Endothelial cell of umbilical vein (primary cell): Measurements from ENCODE around the gene ST3GAL5. TPM values are rescaled to one million over a fixed set of nuclear protein-coding genes. Genes with fewer than 3 reads are reported as not detected.

Source experiments
- BruUV-seq: library from RNA; stranded (reverse); fragments of 400-500 nt; replicated peaks from 2 replicates; lab custom pipeline; 2021; lab: Mats Ljungman, UMichigan
- CTCF ChIA-PET: fragments of 300-600, 350-600 bp; sonication (Branson Sonifier 250); formaldehyde crosslinking; loops from one replicate; lab custom pipeline; 2021; ENCODE audit warnings: antibody characterized with exemption, inconsistent platforms; lab: Charles Lee
- POLR2A ChIA-PET: fragments of 300-600, 350-600 bp; sonication (Branson Sonifier 250); formaldehyde crosslinking; loops from one replicate; lab custom pipeline; 2021; ENCODE audit warnings: antibody characterized with exemption, inconsistent platforms; lab: Charles Lee
- DNase-seq: peaks from one replicate; pipeline ENCODE4 v3.0.0-alpha.2; 2011; ENCODE audit warnings: low read depth, low spot score
- FAIRE-seq: peaks from 2 replicates; lab custom pipeline; 2011; peaks lifted over from hg19 to GRCh38; lab: Jason Lieb, UNC
- H2AFZ ChIP-seq: 2 replicates; pipeline ENCODE4 v1.6.0; 2012; ENCODE audit warnings: low read depth, low read length, control low read depth, inconsistent platforms
- H3K27ac ChIP-seq: 2 replicates; pipeline ENCODE4 v1.5.1; 2011; ENCODE audit warnings: low read depth, mild to moderate bottlenecking, control low read depth, low read length, moderate library complexity; ENCODE audit not compliant: insufficient read depth
- H3K27me3 ChIP-seq, 2 experiments: 2 replicates each; pipeline versions ENCODE4 v1.6.0 to v1.6.1; 2011; ENCODE audit warnings: low read length in 2 of 2, mixed read lengths in 1 of 2; ENCODE audit not compliant: control insufficient read depth in 2 of 2, insufficient read depth in 2 of 2
- H3K36me3 ChIP-seq, 2 experiments: 2 replicates in 1 of 2; 3 replicates in 1 of 2; pipeline ENCODE4 v1.5.1; 2011; ENCODE audit warnings: low read length in 2 of 2, mild to moderate bottlenecking in 1 of 2, moderate library complexity in 1 of 2; ENCODE audit not compliant: control insufficient read depth in 2 of 2, insufficient read depth in 2 of 2; ENCODE audit errors: extremely low read depth in 1 of 2
- H3K4me1 ChIP-seq: 3 replicates; pipeline ENCODE4 v1.5.1; 2011; ENCODE audit warnings: mild to moderate bottlenecking, low read length; ENCODE audit not compliant: control insufficient read depth, insufficient read depth; ENCODE audit errors: extremely low read depth
- H3K4me2 ChIP-seq: 2 replicates; pipeline ENCODE4 v1.6.1; 2011; ENCODE audit warnings: low read length, control low read depth, mixed read lengths; ENCODE audit not compliant: insufficient read depth
- H3K4me3 ChIP-seq, 3 experiments: fragments of 200-600 bp in 1 of 3; sonication (generic), shearing (Covaris generic) in 1 of 3; replicated peaks in 1 of 3; 2 replicates each; pipeline ENCODE4 v1.5.1; 2011 to 2016; ENCODE audit warnings: control low read depth in 3 of 3, low read length in 3 of 3, mild to moderate bottlenecking in 2 of 3, inconsistent platforms in 1 of 3, low read depth in 1 of 3, moderate library complexity in 1 of 3; ENCODE audit not compliant: insufficient read depth in 1 of 3
- H3K79me2 ChIP-seq: 2 replicates; pipeline ENCODE4 v1.6.0; 2012; ENCODE audit warnings: low read length, inconsistent platforms; ENCODE audit not compliant: control insufficient read depth, insufficient read depth
- H3K9ac ChIP-seq: replicated peaks from 2 replicates; pipeline ENCODE3; 2011; ENCODE audit warnings: low read length, control low read depth; ENCODE audit not compliant: insufficient read depth; ENCODE audit errors: extremely low read depth
- H3K9me1 ChIP-seq: replicated peaks from 3 replicates; pipeline ENCODE4 v1.6.0; 2011; ENCODE audit warnings: mild to moderate bottlenecking, low read length; ENCODE audit not compliant: control insufficient read depth, insufficient read depth; ENCODE audit errors: extremely low read depth
- H3K9me3 ChIP-seq: replicated peaks from 2 replicates; pipeline ENCODE4 v1.5.1; 2012; ENCODE audit warnings: low read length, inconsistent platforms; ENCODE audit not compliant: control insufficient read depth, insufficient read depth
- H4K20me1 ChIP-seq: replicated peaks from 2 replicates; pipeline ENCODE3; 2011; ENCODE audit warnings: mild to moderate bottlenecking, low read length; ENCODE audit not compliant: control insufficient read depth, insufficient read depth; ENCODE audit errors: extremely low read depth
- JUN ChIP-seq: IDR thresholded peaks from 2 replicates; pipeline ENCODE4 v1.6.1; 2011; ENCODE audit warnings: borderline replicate concordance, low read depth; ENCODE audit not compliant: insufficient read length, insufficient read depth
- dilution Hi-C: fragments of 300-500 bp; cut with MboI; formaldehyde crosslinking; loops from one replicate; pipeline ENCODE4 v1.15.0; 2019; ENCODE audit warnings: low sequenced_read_pairs; ENCODE audit not compliant: extremely low pct_ligation_motif_present
- intact Hi-C: fragments of 100-400 bp; cut with micrococcal nuclease; formaldehyde crosslinking; loops from one replicate; pipeline ENCODE4 v1.10.0; 2022
- polyA plus RNA-seq, 4 experiments: library from polyadenylated mRNA; depleted of rRNA in 3 of 4; stranded (reverse) in 3 of 4; unstranded in 1 of 4; fragments of >200 nt; gene quantifications; 2 replicates each; pipeline versions ENCODE4 v1.2.1 to v1.2.3, GENCODE V29; 2011 to 2012; ENCODE audit warnings: missing spikeins in 1 of 4
- total RNA-seq: library from RNA; stranded (reverse); gene quantifications from 2 replicates; pipeline ENCODE4 v1.2.3, GENCODE V29; 2021

Gene ST3GAL5
- total and polyA plus RNA-seq, 2 donors (not counting 3 experiments of a cell fraction or from before 2014, with no cell fraction given) = 9.5 to 16.0 TPM

GRCh38 chr2:85813211-85813981 is 75.4 kb downstream of the ST3GAL5 start:
- Histone ChIP-seq H3K9me3 (no peaks in the 10 kb centered on the region), H3K27me3 (no peaks in the 10 kb centered on the region), H3K79me2 (no peaks in the 10 kb centered on the region), H3K27ac (no peak overlapping the region), H3K9me1 (no peaks in the 10 kb centered on the region), H3K4me3 (no peak overlapping the region), H3K4me2 (no peak overlapping the region), H3K4me1 (no peaks in the 10 kb centered on the region), H2AFZ (no peak overlapping the region), H4K20me1 (no peaks in the 10 kb centered on the region), H3K9ac (no peak overlapping the region), H3K36me3 (no peaks in the 10 kb centered on the region)
- intact Hi-C loops (no loop called here), dilution Hi-C loops (loop anchor here (25.0 kb wide), 1 partner anchor 101 kb away; no protein-coding TSS in a partner anchor)
- DNase-seq = no peak
- BruUV-seq = no TSS peak
- no peak for TF ChIP-seq JUN
- ChIA-PET CTCF (interaction anchor here (0.6 to 9.2 kb wide), 48 partner anchors 7 to 269 kb away, joined by 3 to 193 read pairs (median 5); partner anchors contain the start of gene ATOH8), POLR2A (no interaction called here)
- FAIRE-seq = no peak

DNA sequence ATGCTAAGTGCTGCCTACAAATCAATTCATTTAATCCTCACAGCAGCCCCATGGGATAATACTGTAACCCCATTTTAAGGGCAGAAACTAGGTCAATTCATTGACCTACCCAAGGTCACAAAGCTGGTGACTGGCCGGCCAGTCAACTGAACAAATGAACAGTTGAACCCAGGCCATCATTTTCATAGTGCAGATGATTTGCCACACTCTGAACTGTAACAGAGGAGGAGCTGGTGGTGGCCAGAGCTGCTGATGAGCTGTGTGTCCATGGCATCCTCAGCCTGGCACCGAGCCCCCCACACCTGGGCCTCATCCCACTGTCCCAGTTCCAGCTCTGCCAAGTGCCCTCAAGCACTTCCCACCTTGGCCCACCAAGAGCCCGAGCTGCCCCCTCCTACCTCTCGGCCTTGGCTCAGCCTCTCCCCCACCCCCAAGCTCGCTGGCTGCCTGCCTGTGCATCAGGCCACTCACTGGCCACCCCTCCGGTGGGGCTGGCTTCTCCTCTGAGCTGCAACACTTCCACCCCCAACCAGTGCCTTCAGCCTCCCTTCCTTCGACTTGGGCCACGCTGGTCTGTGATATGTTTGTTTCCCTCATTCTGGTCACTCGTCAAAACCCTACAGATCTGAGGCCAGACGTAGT is 76.6 kb downstream of the ST3GAL5 start:
- no peak for TF ChIP-seq JUN
- DNase-seq (no peak), FAIRE-seq (no peak)
- POLR2A ChIA-PET = no interaction called here
- Histone ChIP-seq H3K27ac (no peak overlapping the region), H3K79me2 (no peaks in the 10 kb centered on the region), H3K9ac (no peak overlapping the region), H3K36me3 (no peaks in the 10 kb centered on the region), H2AFZ (no peak overlapping the region), H4K20me1 (no peaks in the 10 kb centered on the region), H3K4me3 (no peak overlapping the region), H3K4me1 (no peaks in the 10 kb centered on the region), H3K9me3 (no peaks in the 10 kb centered on the region), H3K4me2 (no peak overlapping the region), H3K27me3 (no peaks in the 10 kb centered on the region), H3K9me1 (no peaks in the 10 kb centered on the region)
- BruUV-seq = no TSS peak
- dilution Hi-C loops (loop anchor here (25.0 kb wide), 1 partner anchor 100 kb away; no protein-coding TSS in a partner anchor), intact Hi-C loops (no loop called here)
- CTCF ChIA-PET = interaction anchor here (0.9 to 9.2 kb wide), 12 partner anchors 14 to 175 kb away, joined by 3 to 193 read pairs (median 9); partner anchors contain the start of gene ATOH8
